IPS DF 19.7 (cell line): Measurements from ENCODE around the gene ZXDA.

Experiments
- DNase-seq: peaks from one replicate; pipeline ENCODE4 v3.0.0-alpha.2; 2013; ENCODE audit warnings: low read depth, low spot score

ZXDA gene

GRCh38 chrX:57871463-57871862 lies 38.8 kb downstream of the ZXDA start:
- no peak for DNase-seq
